ENCODE measurements around the gene ARID5B.

ARID5B gene

GRCh38 chr10:61959814-61960213 is 58.3 kb downstream of the ARID5B start:
- TF ChIP-seq, protein P1, sequence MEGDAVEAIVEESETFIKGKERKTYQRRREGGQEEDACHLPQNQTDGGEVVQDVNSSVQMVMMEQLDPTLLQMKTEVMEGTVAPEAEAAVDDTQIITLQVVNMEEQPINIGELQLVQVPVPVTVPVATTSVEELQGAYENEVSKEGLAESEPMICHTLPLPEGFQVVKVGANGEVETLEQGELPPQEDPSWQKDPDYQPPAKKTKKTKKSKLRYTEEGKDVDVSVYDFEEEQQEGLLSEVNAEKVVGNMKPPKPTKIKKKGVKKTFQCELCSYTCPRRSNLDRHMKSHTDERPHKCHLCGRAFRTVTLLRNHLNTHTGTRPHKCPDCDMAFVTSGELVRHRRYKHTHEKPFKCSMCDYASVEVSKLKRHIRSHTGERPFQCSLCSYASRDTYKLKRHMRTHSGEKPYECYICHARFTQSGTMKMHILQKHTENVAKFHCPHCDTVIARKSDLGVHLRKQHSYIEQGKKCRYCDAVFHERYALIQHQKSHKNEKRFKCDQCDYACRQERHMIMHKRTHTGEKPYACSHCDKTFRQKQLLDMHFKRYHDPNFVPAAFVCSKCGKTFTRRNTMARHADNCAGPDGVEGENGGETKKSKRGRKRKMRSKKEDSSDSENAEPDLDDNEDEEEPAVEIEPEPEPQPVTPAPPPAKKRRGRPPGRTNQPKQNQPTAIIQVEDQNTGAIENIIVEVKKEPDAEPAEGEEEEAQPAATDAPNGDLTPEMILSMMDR (IDR thresholded peaks at IDR 0.05; ENCODE audit: low read length, missing control alignments), result no peak
- no peak for DNase-seq (ENCODE audit: low read depth)
- H3K4me3 ChIP-seq (replicated peaks; ENCODE audit: low read depth, low read length), result no peak overlapping the region

- no peak for DNase-seq (ENCODE audit: low read depth)
- TF ChIP-seq, protein P1 (IDR thresholded peaks at IDR 0.05; ENCODE audit: low read length, missing control alignments), result no peak
- no peak overlapping the region for H3K4me3 ChIP-seq (replicated peaks; ENCODE audit: low read depth, low read length)
Observed at GRCh38 chr10:61960396-61961120, 59.1 kb downstream of the ARID5B start.

DNA sequence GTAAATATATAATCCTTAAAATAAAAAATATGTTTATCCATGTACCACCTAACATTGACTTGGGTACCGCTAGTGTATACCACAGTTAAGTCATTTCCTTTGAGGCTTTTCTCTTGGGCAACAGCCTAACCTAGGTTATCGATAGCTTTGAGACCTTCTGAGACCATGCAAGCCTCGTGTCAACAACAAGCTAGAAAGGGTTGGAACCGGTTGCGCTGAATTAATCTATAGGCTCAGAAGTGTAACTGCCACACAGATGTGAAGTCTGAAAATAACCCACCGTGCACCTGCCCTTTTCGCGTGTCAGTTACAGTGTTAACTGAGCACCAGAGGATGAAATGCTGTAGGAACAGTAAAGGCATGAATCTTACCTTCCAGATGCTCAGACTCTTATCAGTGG is 59.8 kb downstream of the ARID5B start:
- TF ChIP-seq, protein P1 (IDR thresholded peaks at IDR 0.05; ENCODE audit: low read length, missing control alignments), result no peak
- DNase-seq (ENCODE audit: low read depth), result no peak
- no peak overlapping the region for H3K4me3 ChIP-seq (replicated peaks; ENCODE audit: low read depth, low read length)

- DNase-seq (ENCODE audit: low read depth), result no peak
- no peak overlapping the region for H3K4me3 ChIP-seq (replicated peaks; ENCODE audit: low read depth, low read length)
- TF ChIP-seq, protein P1 (IDR thresholded peaks at IDR 0.05; ENCODE audit: low read length, missing control alignments), result no peak
Observed at GRCh38 chr10:61962971-61963370, 61.5 kb downstream of the ARID5B start.

DNA sequence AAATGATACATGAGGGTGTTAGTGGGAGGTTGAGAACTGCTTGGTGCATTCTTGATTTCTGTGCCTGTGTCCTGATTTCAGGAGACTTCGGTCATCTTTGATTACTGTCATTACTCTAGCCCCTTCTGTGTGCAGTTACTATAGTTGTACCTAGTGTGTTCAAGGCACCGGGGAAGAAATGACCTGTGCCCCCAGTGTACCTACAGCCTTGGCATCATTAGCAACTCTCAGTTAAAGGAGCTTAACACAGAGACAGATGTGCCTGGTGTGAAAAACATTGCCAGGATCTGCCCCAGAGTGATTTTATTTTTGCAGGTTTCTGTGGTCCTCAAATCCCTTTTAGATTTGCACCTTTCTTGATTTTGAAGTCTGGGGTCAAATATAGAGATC is 62.2 kb downstream of the ARID5B start:
- TF ChIP-seq, protein P1 (IDR thresholded peaks at IDR 0.05; ENCODE audit: low read length, missing control alignments), result no peak
- DNase-seq (ENCODE audit: low read depth), result no peak
- H3K4me3 ChIP-seq (replicated peaks; ENCODE audit: low read depth, low read length), result no peak overlapping the region

DNA sequence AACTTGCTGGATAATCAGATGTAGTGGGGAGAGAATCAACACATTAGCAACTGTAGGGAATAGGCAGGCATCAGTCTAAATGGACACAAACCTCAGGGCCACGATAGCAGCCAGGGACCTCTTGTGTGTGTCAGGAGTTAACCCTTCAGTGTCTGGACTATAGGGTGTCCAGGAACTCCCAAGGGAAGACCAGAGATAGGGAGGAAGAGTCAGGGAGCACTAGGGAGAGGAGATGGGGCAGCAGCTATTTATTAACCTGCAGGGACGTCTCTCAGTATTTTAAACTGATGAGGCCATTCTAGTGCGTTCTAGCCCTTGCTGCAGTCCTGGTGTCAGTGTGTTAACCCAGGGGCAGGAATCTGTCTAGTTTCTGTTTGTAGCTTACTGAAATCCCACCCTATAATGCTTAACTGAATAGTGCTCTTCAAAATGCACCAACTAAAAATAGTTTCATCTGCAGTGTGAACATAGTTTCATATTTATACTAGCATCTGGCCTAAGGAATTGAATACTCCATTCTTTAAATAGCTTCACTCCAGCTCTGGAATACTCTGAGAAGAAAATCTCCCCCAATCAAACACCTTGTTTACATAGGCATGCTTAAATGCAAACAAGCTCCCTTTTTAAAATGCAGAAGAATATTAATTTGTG is 62.7 kb downstream of the ARID5B start:
- no peak for DNase-seq (ENCODE audit: low read depth)
- H3K4me3 ChIP-seq (replicated peaks; ENCODE audit: low read depth, low read length), result no peak overlapping the region
- TF ChIP-seq, protein P1 (IDR thresholded peaks at IDR 0.05; ENCODE audit: low read length, missing control alignments), result no peak
